ENCODE measurements around the gene RSPH4A.
"Not testable (repeated sequence)": the region's sequence is repeated elsewhere in the genome, so short reads cannot be mapped to it uniquely, and the experiment has no call there.

RSPH4A gene

GRCh38 chr6:116629563-116629981 is 13.3 kb downstream of the RSPH4A start:
- DNase-seq (ENCODE audit: low spot score): peak; percentile 48

- DNase-seq (ENCODE audit: low spot score): no peak
These were observed 15.2 kb downstream of the RSPH4A start for GRCh38 chr6:116631379-116631990.

GRCh38 chr6:116633685-116634084 is 17.4 kb downstream of the RSPH4A start:
- no peak for DNase-seq (ENCODE audit: low spot score)

GRCh38 chr6:116648156-116648555 is 31.9 kb downstream of the RSPH4A start:
- DNase-seq (ENCODE audit: low spot score): no peak

- no peak for DNase-seq (ENCODE audit: low spot score)
These were observed 32.9 kb downstream of the RSPH4A start for GRCh38 chr6:116649129-116649528.

GRCh38 chr6:116651916-116652315 is 35.6 kb downstream of the RSPH4A start:
- DNase-seq (ENCODE audit: low spot score): no peak

- DNase-seq (ENCODE audit: low spot score): no peak
These were observed 45.3 kb downstream of the RSPH4A start for GRCh38 chr6:116661594-116661993.

- DNase-seq (ENCODE audit: low spot score): no peak
These were observed 45.9 kb downstream of the RSPH4A start for GRCh38 chr6:116662202-116662601.

GRCh38 chr6:116663308-116663707 is 47.0 kb downstream of the RSPH4A start:
- no peak for DNase-seq (ENCODE audit: low spot score)

GRCh38 chr6:116664169-116664568 is 47.9 kb downstream of the RSPH4A start:
- not testable (repeated sequence) for DNase-seq (ENCODE audit: low spot score)

- DNase-seq (ENCODE audit: low spot score): no peak
These were observed 49.2 kb downstream of the RSPH4A start for GRCh38 chr6:116665464-116665863.

- no peak for DNase-seq (ENCODE audit: low spot score)
These were observed 50.6 kb downstream of the RSPH4A start for GRCh38 chr6:116666869-116667268.

- no peak for DNase-seq (ENCODE audit: low spot score)
These were observed 51.3 kb downstream of the RSPH4A start for GRCh38 chr6:116667623-116668022.

GRCh38 chr6:116672306-116672705 is 56.0 kb downstream of the RSPH4A start:
- no peak for DNase-seq (ENCODE audit: low spot score)

GRCh38 chr6:116676021-116676420 is 59.7 kb downstream of the RSPH4A start:
- no peak for DNase-seq (ENCODE audit: low spot score)

- DNase-seq (ENCODE audit: low spot score): peak; percentile 85
These were observed 64.8 kb downstream of the RSPH4A start, which contains the start of gene KPNA5 for GRCh38 chr6:116680880-116681672. Gene KPNA5 (plus strand): TSS chr6:116681211. CDS start chr6:116681335, 124 bp downstream.

- DNase-seq (ENCODE audit: low spot score): peak; percentile 28
These were observed 66.0 kb downstream of the RSPH4A start for GRCh38 chr6:116682334-116682712.
